HG03558 (cell line): ENCODE measurements around the gene CTAGE8.
A peak's percentile ranks its signal among the peaks of the same experiment; 100 is the strongest.
"Not testable (repeated sequence)": the region's sequence is repeated elsewhere in the genome, so short reads cannot be mapped to it uniquely, and the experiment has no call there.

Experiments
- ATAC-seq: cut with Tn5 transposase; IDR thresholded peaks from one replicate; pipeline ENCODE4 v1.9.1; 2021; ENCODE audit warnings: moderate number of reproducible peaks; ENCODE audit not compliant: unreplicated experiment; ENCODE audit errors: extremely low read depth

The CTAGE8 gene

GRCh38 chr7:144269188-144269587 lies at the start of gene CTAGE8:
TSS of gene CTAGE8 (minus strand) at chr7:144269288. CDS start at chr7:144269250, 38 bp downstream.
- ATAC-seq, result not testable (repeated sequence)

- ATAC-seq, result not testable (repeated sequence)
Observed at GRCh38 chr7:144317537-144317936, 48.4 kb upstream of the CTAGE8 start.

- ATAC-seq, result not testable (repeated sequence)
Observed at GRCh38 chr7:144311872-144312469, 42.9 kb upstream of the CTAGE8 start, which contains the start of gene OR2A1. TSS of gene OR2A1 (plus strand) at chr7:144312419. CDS start at chr7:144318125, 5,706 bp downstream.

GRCh38 chr7:144311218-144311617 lies 42.1 kb upstream of the CTAGE8 start:
- ATAC-seq, result not testable (repeated sequence)

- not testable (repeated sequence) for ATAC-seq
Observed at GRCh38 chr7:144309702-144310101, 40.6 kb upstream of the CTAGE8 start.

DNA sequence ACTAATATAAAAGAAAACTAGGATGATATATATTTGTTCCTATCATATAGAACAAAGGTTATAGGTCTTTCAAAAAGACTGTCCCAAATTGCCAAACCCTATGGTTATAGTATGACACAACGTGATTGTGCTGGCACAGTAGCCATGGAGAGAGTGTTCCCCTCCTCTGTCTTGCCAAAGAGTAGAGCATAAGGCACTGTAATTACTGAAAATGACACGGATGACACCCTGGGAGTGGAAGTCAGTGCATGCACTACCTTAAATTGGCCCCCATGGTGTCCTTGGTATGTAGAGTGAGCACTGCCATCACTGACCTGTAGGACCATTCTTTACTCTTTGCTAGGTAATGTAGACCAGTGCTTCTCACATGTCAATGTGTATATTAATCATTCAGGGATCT lies 36.1 kb upstream of the CTAGE8 start:
- ATAC-seq, result not testable (repeated sequence)

GRCh38 chr7:144303607-144304006 lies 34.5 kb upstream of the CTAGE8 start:
- ATAC-seq, result not testable (repeated sequence)

DNA sequence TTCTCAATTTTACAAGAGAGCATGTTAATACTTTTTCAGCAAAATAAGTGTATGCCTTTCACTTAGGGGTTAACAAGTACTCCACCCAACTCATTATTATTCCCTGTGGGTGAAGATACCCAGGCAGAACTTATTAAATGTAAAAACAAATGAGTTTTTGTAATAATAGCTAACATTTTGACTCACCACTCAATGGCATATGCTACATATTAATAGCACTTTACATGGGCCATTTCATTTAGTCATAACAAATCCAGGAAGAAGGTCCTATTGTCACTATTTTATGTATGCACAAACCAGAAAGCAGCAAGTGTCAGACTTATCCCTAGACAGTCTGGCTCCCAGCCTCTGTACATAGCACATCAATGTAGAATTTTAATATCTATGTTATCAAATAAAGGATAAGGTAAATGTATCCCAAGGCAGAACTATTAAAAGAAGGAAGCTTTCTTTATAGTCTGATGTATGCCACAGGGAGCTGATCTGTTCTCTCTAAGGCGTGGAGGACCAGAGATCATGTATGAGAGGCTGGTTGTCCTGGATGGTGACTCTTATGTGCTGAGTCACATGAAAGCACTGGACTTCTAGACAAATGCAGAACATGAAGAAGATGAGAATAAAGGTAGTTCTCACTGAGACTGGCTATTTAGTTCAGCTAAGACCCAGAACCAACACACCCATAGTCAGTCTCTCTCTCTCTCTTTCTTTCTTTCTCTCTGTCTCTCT lies 33.7 kb upstream of the CTAGE8 start:
- not testable (repeated sequence) for ATAC-seq

- peak; percentile 53 for ATAC-seq
Observed at GRCh38 chr7:144293794-144294499, 24.9 kb upstream of the CTAGE8 start.

- ATAC-seq, result not testable (repeated sequence)
Observed at GRCh38 chr7:144292384-144293161, 23.5 kb upstream of the CTAGE8 start.

DNA sequence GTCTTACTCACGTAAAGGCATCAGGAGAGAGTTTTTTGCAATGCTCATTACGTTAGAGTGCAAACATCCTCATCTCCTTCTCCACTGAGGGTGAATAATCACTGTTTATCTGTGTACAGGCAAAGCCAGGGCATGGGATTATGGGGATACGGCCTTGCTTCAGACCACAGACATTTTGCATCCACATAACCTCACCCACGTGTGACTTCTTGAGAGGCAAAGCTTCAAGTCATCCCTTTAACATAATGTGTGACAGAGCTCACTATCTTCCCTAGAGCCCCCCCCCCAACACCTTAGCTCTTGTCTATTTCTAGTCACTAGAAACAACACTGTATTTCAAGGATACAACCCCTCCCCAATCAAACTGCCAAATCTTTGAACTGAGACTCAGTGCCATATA lies 22.5 kb upstream of the CTAGE8 start:
- ATAC-seq, result not testable (repeated sequence)

DNA sequence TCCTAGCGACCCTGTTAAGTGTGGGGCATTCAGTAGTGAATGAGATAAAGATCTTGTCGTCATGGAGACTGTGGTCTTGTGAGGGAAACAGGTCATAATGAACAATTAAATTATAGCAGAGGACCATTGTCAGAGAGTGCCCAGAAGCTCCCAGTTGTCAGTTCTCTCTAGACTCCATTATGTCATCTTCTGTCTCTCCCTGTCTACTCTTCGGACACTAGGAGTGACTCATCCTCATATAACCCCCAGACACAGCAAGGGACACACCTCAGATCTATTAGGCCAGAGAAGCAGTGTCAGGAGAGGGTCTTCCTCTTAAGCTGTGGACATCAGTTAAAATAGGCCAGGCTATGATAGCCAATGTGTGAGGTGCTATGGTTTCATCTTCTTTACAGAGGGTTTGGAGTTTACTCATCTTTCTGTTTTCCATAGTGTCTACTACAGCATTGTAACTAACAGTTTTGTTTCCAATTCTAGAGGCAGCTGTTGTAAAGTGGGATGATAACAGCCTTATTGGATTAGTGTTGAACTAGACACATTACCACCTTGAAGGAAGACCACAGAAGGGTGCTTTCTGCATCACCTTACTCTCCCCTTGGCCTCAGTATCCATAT lies 18.2 kb upstream of the CTAGE8 start:
- not testable (repeated sequence) for ATAC-seq

- not testable (repeated sequence) for ATAC-seq
Observed at GRCh38 chr7:144283716-144284115, 14.6 kb upstream of the CTAGE8 start.

- not testable (repeated sequence) for ATAC-seq
Observed at GRCh38 chr7:144282490-144282889, 13.4 kb upstream of the CTAGE8 start.

GRCh38 chr7:144281981-144282380 lies 12.9 kb upstream of the CTAGE8 start:
- ATAC-seq, result not testable (repeated sequence)

- ATAC-seq, result not testable (repeated sequence)
Observed at GRCh38 chr7:144280010-144280409, 10.9 kb upstream of the CTAGE8 start.

GRCh38 chr7:144275281-144275680 lies 6.2 kb upstream of the CTAGE8 start:
- ATAC-seq, result not testable (repeated sequence)

GRCh38 chr7:144264692-144265091 lies 4.4 kb downstream of the CTAGE8 start, which contains the start of gene OR2A7:
TSS of gene OR2A7 (minus strand) at chr7:144264792. CDS start at chr7:144259628, 5,164 bp downstream.
- ATAC-seq, result not testable (repeated sequence)

- ATAC-seq, result not testable (repeated sequence)
Observed at GRCh38 chr7:144262128-144262527, 7.0 kb downstream of the CTAGE8 start.
